HepG2 (cell line): Measurements from ENCODE around the gene AUH.

Experiments used
- ETV5 ChIP-seq: IDR thresholded peaks from 2 replicates; pipeline ENCODE4 v1.6.1; 2018; ENCODE audit warnings: missing biosample characterization, missing genetic modification reagents, inconsistent platforms, borderline replicate concordance
- ETV6 ChIP-seq: sonication (generic); formaldehyde crosslinking; conservative IDR thresholded peaks from 2 replicates; pipeline ENCODE4 v1.4.0; 2020; ENCODE audit warnings: missing genetic modification reagents
- NFE2L2 ChIP-seq: fragments of 150-350 bp; IDR thresholded peaks from 2 replicates; pipeline ENCODE4 v1.6.1; 2014; ENCODE audit warnings: low read length
- SMC3 ChIP-seq: IDR thresholded peaks from 2 replicates; pipeline ENCODE4 v1.6.1; 2011; ENCODE audit warnings: low read length, improper control_type of control experiment
- ZNF335 ChIP-seq: sonication (generic); formaldehyde crosslinking; IDR thresholded peaks from 2 replicates; pipeline ENCODE4 v1.4.0; 2020; ENCODE audit warnings: missing genetic modification reagents

GRCh38 chr9:91174772-91175171 is 186.9 kb downstream of the AUH start:
- TF ChIP-seq ZNF335 (CRISPR knock-in tag), result no peak
- no peak for TF ChIP-seq ETV5 (CRISPR knock-in tag)
- no peak for TF ChIP-seq NFE2L2
- no peak for TF ChIP-seq ETV6 (CRISPR knock-in tag)
- TF ChIP-seq SMC3, result no peak
